Measurements from ENCODE around the gene CCDC68.
"Not testable (repeated sequence)": the region's sequence is repeated elsewhere in the genome, so short reads cannot be mapped to it uniquely, and the experiment has no call there.

The CCDC68 gene

DNA sequence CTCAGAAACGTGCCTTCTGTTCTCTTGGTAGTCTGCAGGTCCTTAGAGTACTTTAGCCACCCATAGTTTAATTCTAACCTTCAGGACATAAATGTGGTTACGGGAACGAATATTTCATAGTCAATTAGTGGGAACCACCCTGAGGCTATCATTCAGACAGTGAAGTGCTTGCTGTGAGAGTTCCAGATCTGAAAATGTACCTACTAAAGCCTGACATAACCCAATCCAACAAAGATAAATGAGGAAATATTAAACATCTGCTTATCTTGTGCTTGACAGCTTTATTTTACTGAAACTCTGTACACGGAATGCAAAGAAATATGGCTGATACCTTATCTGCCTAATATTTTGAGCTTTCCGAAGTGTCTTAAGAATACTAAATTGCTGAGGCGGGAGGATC is 88.0 kb downstream of the CCDC68 start:
- DNase-seq, result no peak

GRCh38 chr18:54867131-54867530 is 92.1 kb downstream of the CCDC68 start:
- DNase-seq, result no peak

- no peak for DNase-seq
These were observed 98.3 kb downstream of the CCDC68 start for GRCh38 chr18:54860941-54861340.

DNA sequence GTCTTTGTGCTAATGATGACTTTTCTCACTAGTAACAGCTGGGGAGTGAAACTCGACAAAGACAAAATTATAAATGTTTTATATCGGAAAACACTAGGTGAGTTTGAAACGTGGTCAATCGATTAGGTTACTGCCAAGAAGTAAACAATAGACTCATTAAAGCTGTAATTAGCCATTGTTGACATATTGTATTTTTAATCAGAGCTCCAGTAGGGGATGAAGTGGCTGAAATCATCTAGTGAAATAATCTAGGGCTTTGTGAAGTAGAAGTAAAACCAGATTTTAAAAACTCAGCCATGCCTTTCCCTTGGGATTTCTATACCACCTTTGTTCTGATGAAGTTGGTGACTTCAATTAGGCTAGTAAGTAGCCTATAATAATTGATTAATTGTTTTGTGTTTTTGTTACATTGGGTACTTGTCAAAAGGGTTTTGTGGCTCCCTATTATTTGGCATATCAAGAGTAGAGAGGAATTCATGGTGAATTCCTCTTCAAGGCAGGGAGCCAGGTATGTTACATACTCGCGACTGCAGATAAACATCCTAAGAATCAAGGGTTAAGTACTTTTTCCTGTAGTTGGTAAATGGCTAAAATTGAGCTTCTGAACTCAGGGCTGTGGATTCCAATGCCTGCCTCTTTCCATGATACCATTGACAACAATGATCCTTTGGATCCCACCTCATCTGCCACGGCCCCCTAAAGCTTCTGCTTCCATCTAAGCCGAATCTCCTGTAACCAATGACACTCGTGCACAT is 99.4 kb downstream of the CCDC68 start:
- DNase-seq, result no peak

- peak; percentile 77 for DNase-seq
These were observed 101.8 kb downstream of the CCDC68 start for GRCh38 chr18:54857499-54857898.

- no peak for DNase-seq
These were observed 103.1 kb downstream of the CCDC68 start for GRCh38 chr18:54856105-54856646.

DNA sequence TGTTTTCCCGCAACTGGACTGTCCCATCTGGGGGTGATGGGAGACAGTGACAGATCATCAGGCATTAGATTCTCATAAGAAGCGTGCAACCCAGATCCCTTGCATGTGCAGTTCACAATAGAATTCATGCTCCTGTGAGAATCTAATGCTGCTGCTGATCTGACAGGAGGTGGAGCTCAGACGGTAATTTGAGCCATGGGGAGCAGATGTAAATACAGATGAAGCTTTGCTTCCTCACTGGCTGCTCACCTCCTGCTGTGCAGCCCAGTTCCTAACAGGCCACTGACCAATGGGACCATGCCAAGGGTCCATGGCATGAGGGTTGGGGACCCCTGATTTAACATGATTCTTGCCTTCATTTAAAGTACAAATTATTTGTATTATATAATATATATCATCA is 104.2 kb downstream of the CCDC68 start:
- DNase-seq, result not testable (repeated sequence)

DNA sequence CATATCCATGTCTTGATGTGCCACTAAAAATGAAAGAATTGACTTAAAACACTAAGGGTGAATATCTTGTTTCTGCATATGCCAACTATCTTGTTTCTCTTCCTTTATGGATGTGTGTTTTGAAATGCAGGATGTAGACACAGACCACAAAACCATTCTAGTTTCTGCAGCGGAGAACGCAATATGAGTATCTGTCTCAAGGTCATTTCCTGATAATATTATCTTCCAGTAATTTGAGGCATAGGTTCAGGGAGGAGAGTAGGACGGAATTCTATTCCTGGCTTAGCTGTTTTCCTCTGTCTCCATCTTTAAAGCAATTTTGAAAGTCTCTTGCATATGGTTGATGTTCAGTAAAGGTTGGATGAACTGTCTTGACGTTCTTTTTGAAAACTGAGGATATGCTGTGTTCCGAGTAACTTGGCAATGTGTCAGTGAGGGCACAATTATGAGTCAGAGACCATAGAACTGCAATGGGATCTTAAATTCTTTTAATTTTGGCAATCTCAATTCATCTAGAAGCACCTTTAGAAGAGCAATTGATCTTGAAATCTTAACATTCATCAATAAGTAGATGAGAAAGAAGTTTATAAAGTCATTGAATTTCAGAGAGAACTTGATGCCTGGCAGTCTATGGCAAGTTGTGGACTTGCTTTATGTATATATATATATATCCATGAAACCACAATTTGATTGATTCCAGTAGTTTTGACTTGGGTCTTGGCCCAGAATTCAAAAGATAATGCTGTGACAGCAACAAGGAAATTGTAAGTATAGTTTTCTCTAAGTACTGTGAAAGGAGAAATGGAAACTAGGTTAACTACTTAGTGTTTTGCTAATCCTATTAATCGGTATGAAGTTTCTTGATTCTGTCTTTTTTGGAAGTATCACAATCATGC is 106.2 kb downstream of the CCDC68 start:
- DNase-seq, result no peak
